SJSA1 (cell line): ENCODE results near the gene SIX4. TPM values are rescaled to one million over a fixed set of nuclear protein-coding genes. Genes with fewer than 3 reads are reported as not detected.

ENCODE experiments used
- DNase-seq, 2 experiments: peaks; one replicate each; pipeline ENCODE4 v3.0.0-alpha.2; 2015 to 2020; ENCODE audit warnings: low spot score in 2 of 2, low read depth in 1 of 2
- H3K27ac ChIP-seq: fragments of 250-450 bp; sonication (Bioruptor Pico); 2 replicates; pipeline ENCODE4 v1.5.1; 2020; ENCODE audit warnings: mild to moderate bottlenecking, moderate library complexity
- H3K27me3 ChIP-seq: fragments of 250-450 bp; sonication (Bioruptor Pico); replicated peaks from 2 replicates; pipeline ENCODE4 v1.5.1; 2020; ENCODE audit warnings: mild to moderate bottlenecking, moderate library complexity
- H3K36me3 ChIP-seq: fragments of 250-450 bp; sonication (Bioruptor Pico); 2 replicates; pipeline ENCODE4 v1.5.1; 2020; ENCODE audit warnings: mild to moderate bottlenecking
- H3K4me1 ChIP-seq: fragments of 250-450 bp; sonication (Bioruptor Pico); replicated peaks from 2 replicates; pipeline ENCODE4 v1.6.1; 2021; ENCODE audit warnings: mild to moderate bottlenecking
- H3K4me3 ChIP-seq: fragments of 250-450 bp; sonication (Bioruptor Pico); 2 replicates; pipeline ENCODE4 v1.5.1; 2020; ENCODE audit warnings: mild to moderate bottlenecking
- H3K9me3 ChIP-seq: fragments of 250-450 bp; sonication (Bioruptor Pico); replicated peaks from 2 replicates; pipeline ENCODE4 v1.5.1; 2020; ENCODE audit warnings: mild to moderate bottlenecking
- total RNA-seq: library from RNA; depleted of rRNA; stranded (reverse); fragments of >200 nt; shearing (Covaris generic); gene quantifications from 2 replicates; pipeline ENCODE4 v1.2.3, GENCODE V29; 2014; rRNA removed

The SIX4 gene
- total RNA-seq, 1 experiment from 2014 or later: 5.3 TPM

DNA sequence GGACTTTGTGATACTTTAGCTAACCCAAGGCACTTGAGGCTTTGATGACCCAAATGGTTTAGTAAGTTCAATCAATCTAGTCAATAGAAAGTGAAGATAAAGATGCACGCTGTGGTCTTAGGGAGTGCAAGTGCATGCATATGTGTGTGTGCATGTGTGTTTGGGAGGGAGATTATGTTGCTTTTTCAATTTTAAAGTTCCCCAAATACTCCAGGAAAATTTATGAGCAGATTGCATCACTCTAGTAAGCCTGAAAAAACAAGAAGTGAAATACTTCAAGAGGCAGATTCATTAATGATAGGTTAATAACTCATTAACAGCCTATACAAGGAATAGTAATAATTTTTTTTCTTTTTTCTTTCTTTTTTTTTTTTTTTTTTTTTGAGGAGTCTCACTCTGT, 62.4 kb downstream of the SIX4 start:
- Histone ChIP-seq H3K4me1 (peaks cover 25% of the 10 kb centered on the region), H3K4me3 (no peak overlapping the region), H3K9me3 (no peaks in the 10 kb centered on the region), H3K27ac (no peak overlapping the region), H3K27me3 (no peaks in the 10 kb centered on the region), H3K36me3 (no peaks in the 10 kb centered on the region)
- no peak for DNase-seq

Other genes starting within 250 kb of the SIX4 start
- gene C14orf39, start 238.3 kb downstream of the SIX4 start, total RNA-seq: 0.05 TPM in 1 of 2 replicates, not detected in the other
- not detected in 2 replicates for gene SIX6, start 215.2 kb downstream of the SIX4 start, total RNA-seq
- 3.7 and 9.0 TPM in 2 replicates for gene SIX1, start 74.9 kb downstream of the SIX4 start, total RNA-seq
- gene MNAT1, start 10.4 kb upstream of the SIX4 start, total RNA-seq: 69.8 and 115 TPM in 2 replicates